CD4-positive, alpha-beta T cell treated with Interleukin-1 beta for 1 hour (primary cell): ENCODE results near the gene NTM.

ENCODE experiments used
- DNase-seq, 2 donors: peaks; one replicate each; pipeline ENCODE4 v3.0.0-alpha.2; 2020 to 2022

NTM gene

GRCh38 chr11:131612533-131612932 lies 242.1 kb downstream of the NTM start:
- no peak for DNase-seq

- DNase-seq: no peak
Measured at GRCh38 chr11:131614631-131615030, 244.2 kb downstream of the NTM start.

- DNase-seq: no peak
Measured at GRCh38 chr11:131615611-131616010, 245.2 kb downstream of the NTM start.

GRCh38 chr11:131616481-131617140 lies 246.2 kb downstream of the NTM start:
- DNase-seq: no peak

GRCh38 chr11:131618201-131618600 lies 247.8 kb downstream of the NTM start:
- no peak for DNase-seq

GRCh38 chr11:131622193-131622592 lies 251.8 kb downstream of the NTM start:
- no peak for DNase-seq

GRCh38 chr11:131624531-131624930 lies 254.1 kb downstream of the NTM start:
- DNase-seq: no peak

- DNase-seq: no peak
Measured at GRCh38 chr11:131626788-131627187, 256.4 kb downstream of the NTM start.

- DNase-seq: no peak
Measured at GRCh38 chr11:131628739-131629138, 258.3 kb downstream of the NTM start.

- no peak for DNase-seq
Measured at GRCh38 chr11:131629925-131630540, 259.6 kb downstream of the NTM start.

- DNase-seq: no peak
Measured at GRCh38 chr11:131632971-131633370, 262.6 kb downstream of the NTM start.

- no peak for DNase-seq
Measured at GRCh38 chr11:131633921-131634715, 263.7 kb downstream of the NTM start.

GRCh38 chr11:131637469-131638175 lies 267.2 kb downstream of the NTM start:
- DNase-seq: no peak

- no peak for DNase-seq
Measured at GRCh38 chr11:131638889-131639288, 268.5 kb downstream of the NTM start.

- DNase-seq: no peak
Measured at GRCh38 chr11:131640320-131640719, 269.9 kb downstream of the NTM start.

GRCh38 chr11:131642756-131643531 lies 272.5 kb downstream of the NTM start:
- no peak for DNase-seq

- DNase-seq: no peak
Measured at GRCh38 chr11:131644204-131644795, 273.9 kb downstream of the NTM start.

- no peak for DNase-seq
Measured at GRCh38 chr11:131645237-131645636, 274.8 kb downstream of the NTM start.

- no peak for DNase-seq
Measured at GRCh38 chr11:131649856-131650255, 279.4 kb downstream of the NTM start.

GRCh38 chr11:131652231-131652630 lies 281.8 kb downstream of the NTM start:
- DNase-seq: no peak

GRCh38 chr11:131653260-131653659 lies 282.8 kb downstream of the NTM start:
- DNase-seq: no peak

GRCh38 chr11:131654849-131655248 lies 284.4 kb downstream of the NTM start:
- no peak for DNase-seq
